Calu3 (cell line): Measurements from ENCODE around the gene LPAR3. TPM values are rescaled to one million over a fixed set of nuclear protein-coding genes. Genes with fewer than 3 reads are reported as not detected.

ENCODE experiments used
- BruUV-seq: library from RNA; stranded (reverse); fragments of 400-500 nt; replicated peaks from 2 replicates; lab custom pipeline; 2021; lab: Mats Ljungman, UMichigan
- CTCF ChIA-PET: fragments of 300-600 bp; sonication (Branson Sonifier 250); formaldehyde crosslinking; loops from one replicate; lab custom pipeline; 2022; ENCODE audit warnings: antibody characterized with exemption; lab: Charles Lee
- DNase-seq: peaks from one replicate; pipeline ENCODE4 v3.0.0; 2022
- H3K27ac Mint-ChIP-seq: one replicate; pipeline ENCODE4 v1.8.0; 2022; ENCODE audit warnings: mixed read lengths; ENCODE audit not compliant: unreplicated experiment
- H3K27me3 Mint-ChIP-seq: one replicate; pipeline ENCODE4 v1.8.0; 2022; ENCODE audit warnings: mixed read lengths; ENCODE audit not compliant: unreplicated experiment
- H3K36me3 Mint-ChIP-seq: one replicate; pipeline ENCODE4 v1.8.0; 2022; ENCODE audit warnings: mild to moderate bottlenecking, moderate library complexity, mixed read lengths; ENCODE audit not compliant: insufficient read depth, unreplicated experiment
- H3K4me1 Mint-ChIP-seq: one replicate; pipeline ENCODE4 v1.8.0; 2022; ENCODE audit warnings: mild to moderate bottlenecking, low read depth, mixed read lengths; ENCODE audit not compliant: unreplicated experiment
- H3K4me3 Mint-ChIP-seq: one replicate; pipeline ENCODE4 v1.8.0; 2022; ENCODE audit warnings: mild to moderate bottlenecking, low read depth, moderate library complexity, mixed read lengths; ENCODE audit not compliant: unreplicated experiment
- H3K9me3 Mint-ChIP-seq: one replicate; pipeline ENCODE4 v1.8.0; 2022; ENCODE audit warnings: low read depth, mixed read lengths; ENCODE audit not compliant: unreplicated experiment
- CTCF ChIP-seq: fragments of 200-600 bp; IDR thresholded peaks from one replicate; pipeline ENCODE4 v1.8.0; 2022; ENCODE audit warnings: antibody characterized with exemption; ENCODE audit not compliant: unreplicated experiment
- intact Hi-C: fragments of 100-400 bp; cut with micrococcal nuclease; formaldehyde crosslinking; loops from one replicate; pipeline ENCODE4 v1.10.0; 2022; ENCODE audit not compliant: unreplicated experiment
- total RNA-seq: library from RNA; stranded (reverse); gene quantifications from 2 replicates; pipeline ENCODE4 v1.2.3, GENCODE V29; 2022

The LPAR3 gene
- total RNA-seq, 1 experiment from 2014 or later: 14.0 TPM

GRCh38 chr1:84776639-84777038, 116.4 kb downstream of the LPAR3 start:
- CTCF ChIA-PET: interaction anchor here (0.7 to 0.8 kb wide), 2 partner anchors 17 to 159 kb away, joined by 3 read pairs; no protein-coding TSS in a partner anchor
- H3K4me1 Mint-ChIP-seq: peaks cover 15% of the 10 kb centered on the region
- H3K9me3 Mint-ChIP-seq: no peaks in the 10 kb centered on the region
- no TSS peak for BruUV-seq
- intact Hi-C loops: no loop called here
- H3K27me3 Mint-ChIP-seq: no peaks in the 10 kb centered on the region
- no peak for TF ChIP-seq CTCF
- no peaks in the 10 kb centered on the region for H3K36me3 Mint-ChIP-seq
- H3K27ac Mint-ChIP-seq: no peak overlapping the region
- DNase-seq: no peak
- no peak overlapping the region for H3K4me3 Mint-ChIP-seq

- Mint-ChIP-seq H3K9me3 (no peaks in the 10 kb centered on the region), H3K27me3 (peaks cover 4% of the 10 kb centered on the region), H3K36me3 (no peaks in the 10 kb centered on the region), H3K4me3 (no peak overlapping the region), H3K4me1 (peaks cover 15% of the 10 kb centered on the region), H3K27ac (no peak overlapping the region)
- TF ChIP-seq CTCF: no peak
- DNase-seq: no peak
- no TSS peak for BruUV-seq
- CTCF ChIA-PET: no interaction called here
- intact Hi-C loops: no loop called here
Observed at GRCh38 chr1:84775535-84775920, 117.5 kb downstream of the LPAR3 start.

- H3K4me1 Mint-ChIP-seq: peaks cover 10% of the 10 kb centered on the region
Observed at GRCh38 chr1:84774669-84775534, 118.1 kb downstream of the LPAR3 start.

GRCh38 chr1:84773933-84774497, 119.0 kb downstream of the LPAR3 start:
- no TSS peak for BruUV-seq
- H3K27me3 Mint-ChIP-seq: peaks cover 19% of the 10 kb centered on the region
- H3K4me3 Mint-ChIP-seq: no peak overlapping the region
- CTCF ChIA-PET: no interaction called here
- H3K4me1 Mint-ChIP-seq: peaks cover 8% of the 10 kb centered on the region
- H3K27ac Mint-ChIP-seq: no peak overlapping the region
- no peaks in the 10 kb centered on the region for H3K36me3 Mint-ChIP-seq
- no peaks in the 10 kb centered on the region for H3K9me3 Mint-ChIP-seq
- intact Hi-C loops: loop anchor here (5.0 kb wide), 2 partner anchors 332 to 632 kb away; partner anchors contain the start of gene PRKACB
- TF ChIP-seq CTCF: no peak
- no peak for DNase-seq

More at GRCh38 chr1:84774669-84775534, 118.1 kb downstream of the LPAR3 start:
- Mint-ChIP-seq H3K27me3 (peaks cover 10% of the 10 kb centered on the region), H3K27ac (no peak overlapping the region), H3K4me3 (no peak overlapping the region), H3K9me3 (no peaks in the 10 kb centered on the region), H3K36me3 (no peaks in the 10 kb centered on the region)
- CTCF ChIA-PET: no interaction called here
- intact Hi-C loops: loop anchor here (5.0 kb wide), 2 partner anchors 333 to 633 kb away; partner anchors contain the start of gene PRKACB
- no peak for TF ChIP-seq CTCF
- no TSS peak for BruUV-seq
- no peak for DNase-seq
